HG03342 (cell line): ENCODE measurements around the gene FOXB2.
"Not testable (repeated sequence)": the region's sequence is repeated elsewhere in the genome, so short reads cannot be mapped to it uniquely, and the experiment has no call there.

Experiments used
- ATAC-seq: cut with Tn5 transposase; IDR thresholded peaks from one replicate; pipeline ENCODE4 v1.9.1; 2021; ENCODE audit warnings: mild to moderate bottlenecking, moderate library complexity; ENCODE audit not compliant: unreplicated experiment

The FOXB2 gene

DNA sequence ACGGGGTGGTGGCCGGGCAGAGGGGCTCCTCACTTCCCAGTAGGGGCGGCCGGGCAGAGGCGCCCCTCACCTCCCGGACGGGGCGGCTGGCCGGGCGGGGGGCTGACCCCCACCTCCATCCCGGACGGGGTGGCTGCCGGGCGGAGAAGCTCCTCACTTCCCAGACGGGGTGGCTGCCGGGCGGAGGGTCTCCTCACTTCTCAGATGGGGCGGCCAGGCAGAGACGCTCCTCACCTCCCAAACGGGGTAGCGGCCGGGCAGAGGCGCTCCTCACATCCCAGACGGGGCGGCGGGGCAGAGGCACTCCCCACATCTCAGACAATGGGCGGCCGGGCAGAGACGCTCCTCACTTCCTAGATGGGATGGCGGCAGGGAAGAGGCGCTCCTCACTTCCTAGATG lies 41.2 kb downstream of the FOXB2 start:
- not testable (repeated sequence) for ATAC-seq

DNA sequence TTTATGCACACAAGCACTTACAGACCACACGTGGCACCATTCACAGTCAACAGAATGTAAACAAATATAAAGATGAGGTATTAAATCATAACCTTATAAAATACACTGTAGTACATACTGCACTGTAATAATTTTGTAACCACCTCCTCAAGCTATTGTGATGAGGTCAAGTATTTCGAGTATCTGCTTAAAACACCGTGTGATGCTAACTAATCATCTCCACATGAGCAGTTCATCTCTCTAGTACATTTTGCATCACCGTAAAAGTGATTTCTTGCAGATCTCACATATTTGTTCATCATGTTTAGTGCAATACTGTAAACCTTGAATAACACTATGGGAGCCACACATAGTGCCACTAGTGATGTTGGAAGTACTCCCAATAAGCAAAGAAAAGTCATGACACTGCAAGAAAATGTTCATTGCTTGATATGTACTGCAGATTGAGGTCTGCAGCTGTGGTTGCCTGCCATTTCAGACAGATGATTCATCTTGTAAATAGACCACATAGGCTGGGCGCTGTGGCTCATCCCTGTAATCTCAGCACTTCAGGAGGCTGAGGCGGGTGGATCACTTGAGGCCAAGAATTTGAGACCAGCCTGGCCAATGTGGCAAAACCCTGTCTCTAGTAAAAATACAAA lies 44.3 kb downstream of the FOXB2 start:
- no peak for ATAC-seq

DNA sequence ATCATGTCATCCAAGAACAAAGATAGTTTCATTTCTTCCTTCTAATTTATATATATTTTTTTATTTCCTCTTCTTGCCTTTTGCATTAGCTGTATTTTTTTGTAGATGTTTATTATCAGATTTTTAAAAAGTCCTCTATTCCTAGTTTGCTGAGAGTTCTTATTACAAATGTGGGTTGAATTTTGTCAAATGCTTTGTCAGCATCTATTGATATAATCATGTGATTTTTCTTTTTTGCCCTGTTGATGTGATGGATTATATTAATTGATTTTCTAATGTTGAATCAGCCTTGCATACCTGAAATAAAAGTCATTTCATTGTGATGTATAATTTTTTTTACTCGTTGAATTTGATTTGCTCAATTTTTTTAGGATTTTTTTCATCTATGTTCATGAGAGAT lies 46.9 kb downstream of the FOXB2 start:
- no peak for ATAC-seq
